Lung (tissue), 12 donors: ENCODE results near the gene AUTS2. TPM values are rescaled to one million over a fixed set of nuclear protein-coding genes. Genes with fewer than 3 reads are reported as not detected.

ENCODE experiments used
- ATAC-seq: fragments of 200-7000 bp; cut with Tn5 transposase; one replicate; pipeline ENCODE4 v1.9.1; 2020; ENCODE audit warnings: moderate number of reproducible peaks; ENCODE audit not compliant: insufficient read depth, low FRiP score
- DNase-seq, 3 donors: peaks; one replicate each; pipeline ENCODE4 v3.0.0-alpha.2; 2013 to 2017
- H3K27ac ChIP-seq, 2 donors: one replicate each; pipeline ENCODE4 v1.5.1; 2013; ENCODE audit warnings: mild to moderate bottlenecking in 2 of 2, moderate library complexity in 2 of 2, control low read depth in 1 of 2, inconsistent platforms in 1 of 2, low read depth in 1 of 2, low read length in 1 of 2
- H3K27me3 ChIP-seq, 3 donors: one replicate each; pipeline ENCODE4 v1.5.1; 2013; ENCODE audit warnings: low read length in 2 of 3; ENCODE audit not compliant: control insufficient read depth in 3 of 3, insufficient read depth in 3 of 3
- H3K36me3 ChIP-seq, 4 donors: one replicate each; pipeline ENCODE4 v1.5.1; 2013; ENCODE audit warnings: low read length in 4 of 4, mild to moderate bottlenecking in 1 of 4, moderate library complexity in 1 of 4; ENCODE audit not compliant: control insufficient read depth in 4 of 4, insufficient read depth in 4 of 4
- H3K4me1 ChIP-seq, 5 donors: one replicate each; pipeline ENCODE4 v1.5.1; 2013; ENCODE audit warnings: low read length in 5 of 5, mild to moderate bottlenecking in 2 of 5, moderate library complexity in 1 of 5; ENCODE audit not compliant: control insufficient read depth in 5 of 5, insufficient read depth in 5 of 5
- H3K4me3 ChIP-seq: one replicate; pipeline ENCODE4 v1.5.1; 2013; ENCODE audit warnings: mild to moderate bottlenecking, control low read depth, moderate library complexity
- H3K9ac ChIP-seq, 2 donors: one replicate each; pipeline ENCODE4 v1.5.1; 2013; ENCODE audit warnings: low read length in 2 of 2, control low read depth in 1 of 2; ENCODE audit not compliant: insufficient read depth in 1 of 2
- H3K9me3 ChIP-seq, 4 donors: one replicate each; pipeline ENCODE4 v1.5.1; 2013; ENCODE audit warnings: low read length in 3 of 4, mild to moderate bottlenecking in 1 of 4, moderate library complexity in 1 of 4; ENCODE audit not compliant: control insufficient read depth in 4 of 4, insufficient read depth in 3 of 4
- CTCF ChIP-seq: IDR thresholded peaks from 2 replicates; pipeline ENCODE4 v1.5.1; 2012; ENCODE audit warnings: mild to moderate bottlenecking; ENCODE audit errors: control extremely low read depth, extremely low read depth
- WGBS, 2 donors: extraction: QIAGEN DNeasy Blood & Tissue Kit; methylation state at CpG; one replicate each; pipeline ENCODE4 v1.1.7; 2013; 5-methylcytosine and 5-hydroxymethylcytosine counted together
- polyA plus RNA-seq, 2 donors: library from polyadenylated mRNA; stranded (reverse); fragments of 200-250 nt; gene quantifications; one replicate each; pipeline ENCODE4 v1.2.1, GENCODE V29; 2013
- total RNA-seq, 2 donors: library from RNA; depleted of rRNA in 1 of 2; stranded (reverse); fragments of >200 nt in 1 of 2; gene quantifications; one replicate each; pipeline ENCODE4 v1.2.1, GENCODE V29; 2014 to 2021
- donor health status: control.
- donor health status: control.
- donor health status: Bipolar disorder and iron deficiency.
- donor health status: healthy.
- donor health status: DM: yes; HTN: yes; CAD: no.

AUTS2 gene
- total and polyA plus RNA-seq, 4 donors = 11.8 to 115 (median 40.6) TPM

GRCh38 chr7:69670701-69671100 lies 72.4 kb downstream of the AUTS2 start:
- WGBS, 2 donors = 58 to 81% methylated on average over 4 of the region's 4 CpGs
- H3K27ac ChIP-seq = no peak overlapping the region

GRCh38 chr7:69673074-69673473 lies 74.8 kb downstream of the AUTS2 start:
- no peaks in the 10 kb centered on the region for H3K9me3 ChIP-seq
- H3K27ac ChIP-seq = no peak overlapping the region
- H3K36me3 ChIP-seq = no peaks in the 10 kb centered on the region
- no peak for TF ChIP-seq CTCF
- ATAC-seq = no peak
- 94% methylated on average over 2 of the region's 2 CpGs for WGBS, 2 donors
- DNase-seq = no peak
- H3K27me3 ChIP-seq = no peaks in the 10 kb centered on the region
- H3K4me3 ChIP-seq = no peak overlapping the region
- H3K4me1 ChIP-seq = peaks cover 4 to 13% (median 12%) of the 10 kb centered on the region in 5 donors
- no peak overlapping the region for H3K9ac ChIP-seq

More at GRCh38 chr7:69670701-69671100, 72.4 kb downstream of the AUTS2 start:
- ATAC-seq (no peak), DNase-seq (no peak)
- Histone ChIP-seq H3K4me1 (peaks cover 0 to 7% (median 5%) of the 10 kb centered on the region in 5 donors), H3K27me3 (no peaks in the 10 kb centered on the region), H3K9ac (no peak overlapping the region), H3K36me3 (no peaks in the 10 kb centered on the region), H3K4me3 (no peak overlapping the region), H3K9me3 (no peaks in the 10 kb centered on the region)
- TF ChIP-seq CTCF = no peak

- Histone ChIP-seq H3K9ac (peak overlapping the region in 1 of 2 donors; percentile 36), H3K27me3 (no peaks in the 10 kb centered on the region), H3K36me3 (no peaks in the 10 kb centered on the region), H3K27ac (no peak overlapping the region), H3K4me3 (no peak overlapping the region), H3K9me3 (no peaks in the 10 kb centered on the region), H3K4me1 (peaks cover 4 to 26% (median 13%) of the 10 kb centered on the region in 5 donors)
- WGBS, 2 donors = 70 to 74% methylated on average over 4 of the region's 4 CpGs
- ATAC-seq (no peak), DNase-seq (no peak)
- no peak for TF ChIP-seq CTCF
Observed at GRCh38 chr7:69674701-69675182, 76.5 kb downstream of the AUTS2 start.

- no peak overlapping the region for H3K4me3 ChIP-seq
- no peak for ATAC-seq
- TF ChIP-seq CTCF = no peak
- DNase-seq = no peak
- no peaks in the 10 kb centered on the region for H3K9me3 ChIP-seq
- H3K4me1 ChIP-seq = peaks cover 1 to 28% (median 13%) of the 10 kb centered on the region in 5 donors
- H3K27ac ChIP-seq = no peak overlapping the region
- no peak overlapping the region for H3K9ac ChIP-seq
- H3K27me3 ChIP-seq = no peaks in the 10 kb centered on the region
- H3K36me3 ChIP-seq = no peaks in the 10 kb centered on the region
Observed at GRCh38 chr7:69676247-69676646, 78.0 kb downstream of the AUTS2 start.
